MG63 (cell line): ENCODE data around the gene HUS1. TPM values are rescaled to one million over a fixed set of nuclear protein-coding genes. Genes with fewer than 3 reads are reported as not detected.
"Not testable (repeated sequence)": the region's sequence is repeated elsewhere in the genome, so short reads cannot be mapped to it uniquely, and the experiment has no call there.

ENCODE experiments used
- DNase-seq: peaks from one replicate; pipeline ENCODE4 v3.0.0-alpha.2; 2020
- H3K27me3 ChIP-seq: fragments of 250-450 bp; sonication (Bioruptor Pico); 2 replicates; pipeline ENCODE4 v1.5.1; 2020; ENCODE audit warnings: mild to moderate bottlenecking, moderate library complexity
- H3K36me3 ChIP-seq: fragments of 250-450 bp; sonication (Bioruptor Pico); 2 replicates; pipeline ENCODE4 v1.5.1; 2020; ENCODE audit warnings: mild to moderate bottlenecking, moderate library complexity
- H3K4me3 ChIP-seq: fragments of 250-450 bp; sonication (Bioruptor Pico); 2 replicates; pipeline ENCODE4 v1.5.1; 2020; ENCODE audit warnings: mild to moderate bottlenecking, moderate library complexity
- H3K9me3 ChIP-seq: fragments of 250-450 bp; sonication (Bioruptor Pico); 2 replicates; pipeline ENCODE4 v1.5.1; 2020; ENCODE audit warnings: mild to moderate bottlenecking, moderate library complexity
- total RNA-seq: library from RNA; depleted of rRNA; stranded (reverse); fragments of >200 nt; shearing (Covaris generic); gene quantifications from 2 replicates; pipeline ENCODE4 v1.2.3, GENCODE V29; 2014; ENCODE audit warnings: low replicate concordance

Gene HUS1
- total RNA-seq, 1 experiment from 2014 or later = 3.1 TPM

DNA sequence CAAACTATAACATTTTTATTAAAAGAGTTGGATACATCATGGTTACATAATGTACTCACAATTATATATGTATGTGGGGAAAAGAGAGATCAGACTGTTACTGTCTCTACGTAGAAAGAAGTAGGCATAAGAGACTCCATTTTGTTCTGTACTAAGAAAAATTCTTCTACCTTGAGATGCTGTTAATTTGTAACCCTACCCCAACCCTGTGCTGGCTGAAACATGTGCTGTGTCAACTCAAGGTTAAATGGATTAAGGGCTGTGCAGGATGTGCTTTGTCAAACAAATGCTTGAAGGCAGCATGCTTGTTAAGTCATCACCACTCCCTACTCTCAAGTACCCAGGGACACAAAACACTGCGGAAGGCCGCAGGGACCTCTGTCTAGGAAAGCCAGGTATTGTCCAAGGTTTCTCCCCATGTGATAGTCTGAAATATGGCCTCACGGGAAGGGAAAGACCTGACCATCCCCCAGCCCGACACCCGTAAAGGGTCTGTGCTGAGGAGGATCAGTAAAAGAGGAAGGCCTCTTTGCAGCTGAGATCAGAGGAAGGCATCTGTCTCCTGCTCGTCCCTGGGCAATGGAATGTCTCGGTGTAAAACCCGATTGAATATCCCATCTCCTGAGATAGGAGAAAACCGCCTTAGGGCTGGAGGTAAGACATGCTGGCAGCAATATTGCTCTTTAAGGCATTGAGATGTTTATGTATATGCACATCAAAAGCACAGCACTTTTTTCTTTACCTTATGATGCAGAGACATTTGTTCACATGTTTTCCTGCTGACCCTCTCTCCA lies 10.4 kb upstream of the HUS1 start:
- not testable (repeated sequence) for H3K4me3 ChIP-seq, H3K9me3 ChIP-seq, H3K36me3 ChIP-seq, H3K27me3 ChIP-seq, DNase-seq

GRCh38 chr7:47988496-47989386 lies 9.3 kb upstream of the HUS1 start:
- H3K27me3 ChIP-seq = no peaks in the 10 kb centered on the region
- DNase-seq = no peak
- H3K9me3 ChIP-seq = no peaks in the 10 kb centered on the region
- H3K4me3 ChIP-seq = no peak overlapping the region
- no peaks in the 10 kb centered on the region for H3K36me3 ChIP-seq

DNA sequence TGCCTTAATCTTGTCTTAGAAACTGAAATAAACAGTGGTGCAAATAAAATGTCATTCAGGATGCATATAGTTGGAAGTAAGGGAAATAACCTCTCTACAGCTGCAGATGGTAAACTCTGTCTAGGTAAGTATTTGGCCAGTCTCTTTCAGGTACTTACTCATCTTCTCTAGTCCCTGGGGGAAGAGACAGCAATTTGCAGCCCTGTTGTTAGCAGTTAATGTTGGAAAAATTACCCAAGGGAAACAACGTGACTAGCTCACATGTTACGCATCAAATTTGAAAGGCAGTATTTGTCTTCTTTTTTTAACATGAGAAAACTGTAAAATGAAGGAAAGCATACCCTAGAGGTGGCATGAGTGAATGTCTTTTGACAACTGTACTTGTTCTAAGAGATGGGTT lies 3.2 kb upstream of the HUS1 start:
- Histone ChIP-seq H3K36me3 (peaks cover 10% of the 10 kb centered on the region), H3K27me3 (no peaks in the 10 kb centered on the region), H3K9me3 (no peaks in the 10 kb centered on the region), H3K4me3 (no peak overlapping the region)
- DNase-seq = no peak

DNA sequence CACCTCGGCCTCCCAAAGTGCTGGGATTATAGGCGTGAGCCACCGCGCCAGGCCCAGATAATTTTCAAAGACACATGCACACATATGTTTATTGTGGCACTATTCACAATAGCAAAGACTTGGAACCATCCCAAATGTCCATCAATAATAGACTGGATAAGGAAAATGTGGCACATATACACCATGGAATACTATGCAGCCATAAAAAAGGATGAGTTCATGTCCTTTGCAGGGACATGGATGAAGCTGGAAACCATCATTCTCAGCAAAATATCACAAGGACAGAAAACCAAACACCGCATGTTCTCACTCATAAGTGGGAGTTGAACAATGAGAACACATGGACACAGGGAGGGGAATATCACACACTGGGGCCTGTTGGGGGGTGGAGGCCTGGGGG lies 1.2 kb upstream of the HUS1 start:
- H3K4me3 ChIP-seq, DNase-seq, H3K27me3 ChIP-seq, H3K9me3 ChIP-seq: not testable (repeated sequence)
- peaks cover 29% of the 10 kb centered on the region for H3K36me3 ChIP-seq

DNA sequence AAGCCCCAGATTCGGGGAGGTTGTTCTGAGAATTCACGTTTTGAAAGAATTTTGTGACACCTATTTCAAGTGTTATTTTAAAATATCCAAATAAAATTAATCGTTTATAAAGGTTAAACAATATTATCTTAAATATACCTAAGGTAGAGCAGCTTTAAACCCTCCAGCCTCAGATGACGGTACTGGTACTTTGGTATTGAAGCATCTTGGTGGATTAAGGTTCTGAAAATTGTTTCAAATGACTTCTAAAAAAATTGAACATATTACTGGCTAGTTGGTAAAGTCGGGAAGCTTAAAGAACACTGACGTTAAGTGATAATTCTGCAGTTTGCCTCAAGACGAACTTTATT lies 392 bp upstream of the HUS1 start:
- H3K27me3 ChIP-seq = no peaks in the 10 kb centered on the region
- H3K9me3 ChIP-seq = no peaks in the 10 kb centered on the region
- H3K36me3 ChIP-seq = peaks cover 34% of the 10 kb centered on the region
- H3K4me3 ChIP-seq = peak overlapping the region; percentile 92
- DNase-seq = no peak

DNA sequence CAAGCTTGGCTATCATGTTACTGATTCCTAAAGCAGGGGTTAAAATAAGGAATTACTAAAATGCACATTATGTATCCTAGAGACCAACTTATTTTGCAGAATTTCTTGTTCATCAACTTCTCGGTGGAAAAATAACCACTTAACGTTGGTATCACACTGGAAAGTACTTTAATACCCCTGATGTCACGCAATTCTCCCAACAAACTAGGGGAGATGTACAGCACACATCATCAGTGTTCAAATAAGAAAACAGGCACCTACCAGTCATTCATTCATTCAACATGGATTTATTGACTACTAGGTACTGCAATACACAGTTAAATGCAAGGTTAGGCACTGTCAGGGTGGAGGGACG lies 648 bp downstream of the HUS1 start:
- no peaks in the 10 kb centered on the region for H3K27me3 ChIP-seq
- peaks cover 45% of the 10 kb centered on the region for H3K36me3 ChIP-seq
- peak overlapping the region; percentile 92 for H3K4me3 ChIP-seq
- DNase-seq = no peak
- H3K9me3 ChIP-seq = no peaks in the 10 kb centered on the region

DNA sequence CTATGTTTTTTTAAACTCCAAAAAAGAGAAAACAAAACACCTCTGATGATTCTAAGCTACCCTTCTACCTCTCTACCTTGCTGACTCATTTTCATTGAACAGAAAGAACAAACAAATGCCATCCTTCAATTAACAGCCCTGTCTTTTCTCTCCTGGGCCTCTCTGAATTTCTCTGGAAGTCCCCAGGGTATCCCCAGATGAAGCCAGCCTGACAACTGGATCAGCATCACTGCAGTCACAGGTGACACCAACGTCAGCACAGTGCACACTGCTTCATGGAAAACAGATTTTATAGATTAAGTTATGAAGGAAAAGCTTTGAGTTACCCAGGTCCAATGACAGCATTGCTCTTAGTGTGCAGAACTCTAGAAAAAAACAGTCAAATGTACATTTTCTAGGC lies 5.7 kb downstream of the HUS1 start:
- Histone ChIP-seq H3K36me3 (peaks cover 71% of the 10 kb centered on the region), H3K9me3 (no peaks in the 10 kb centered on the region), H3K4me3 (no peak overlapping the region), H3K27me3 (no peaks in the 10 kb centered on the region)
- DNase-seq = no peak

GRCh38 chr7:47970761-47971160 lies 8.7 kb downstream of the HUS1 start:
- DNase-seq = no peak
- H3K27me3 ChIP-seq = no peaks in the 10 kb centered on the region
- peaks cover 70% of the 10 kb centered on the region for H3K36me3 ChIP-seq
- H3K4me3 ChIP-seq = no peak overlapping the region
- H3K9me3 ChIP-seq = no peaks in the 10 kb centered on the region

DNA sequence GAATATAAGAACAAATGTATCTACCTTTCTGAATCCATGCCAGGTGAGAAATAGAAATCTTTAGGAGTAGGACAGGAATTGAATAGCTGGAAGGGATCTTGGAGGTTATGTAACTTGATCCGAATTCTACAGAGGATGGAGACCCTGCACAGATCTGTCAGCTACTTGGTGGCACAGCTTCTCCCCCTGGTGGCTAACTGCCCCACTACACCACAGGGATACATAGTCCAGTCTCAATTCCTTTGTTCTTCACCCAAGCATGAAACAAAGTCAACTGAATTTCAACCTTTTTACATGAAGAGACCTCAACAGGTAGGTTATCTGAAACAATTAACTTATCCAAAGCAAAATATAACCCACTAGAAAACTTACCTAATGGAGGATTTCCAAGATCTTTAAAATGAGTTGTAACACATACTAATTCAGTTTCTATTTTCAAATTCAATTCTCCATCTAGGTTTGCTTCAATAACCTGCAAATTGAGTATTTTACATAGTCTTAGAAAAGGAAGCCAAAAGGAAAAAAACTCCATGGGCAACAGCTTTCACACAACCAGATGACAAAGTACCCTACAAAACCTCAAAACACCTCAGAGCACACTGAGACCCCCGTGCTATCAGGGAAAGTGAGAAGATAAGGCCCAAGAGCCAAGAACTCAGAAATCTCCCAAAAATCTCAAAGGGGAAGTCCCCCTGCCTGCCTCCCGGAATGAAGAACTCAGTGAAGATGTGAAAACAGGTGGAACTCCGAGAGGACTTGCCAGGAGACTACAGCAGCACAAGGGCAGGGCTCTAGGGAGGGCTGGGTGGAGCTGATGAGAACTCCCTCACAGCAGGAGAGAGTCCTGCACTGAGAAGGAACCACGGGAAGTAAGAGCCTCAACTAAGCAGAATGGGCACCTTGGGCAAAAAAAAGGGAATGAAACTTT lies 10.3 kb downstream of the HUS1 start:
- Histone ChIP-seq H3K4me3 (no peak overlapping the region), H3K9me3 (no peaks in the 10 kb centered on the region), H3K27me3 (no peaks in the 10 kb centered on the region), H3K36me3 (peaks cover 71% of the 10 kb centered on the region)
- peak; percentile 48 for DNase-seq

GRCh38 chr7:47967708-47968107 lies 11.7 kb downstream of the HUS1 start:
- no peak for DNase-seq
- no peaks in the 10 kb centered on the region for H3K27me3 ChIP-seq
- H3K4me3 ChIP-seq = no peak overlapping the region
- no peaks in the 10 kb centered on the region for H3K9me3 ChIP-seq
- H3K36me3 ChIP-seq = peaks cover 68% of the 10 kb centered on the region

- H3K4me3 ChIP-seq = no peak overlapping the region
- H3K27me3 ChIP-seq = no peaks in the 10 kb centered on the region
- peaks cover 67% of the 10 kb centered on the region for H3K36me3 ChIP-seq
- no peak for DNase-seq
- no peaks in the 10 kb centered on the region for H3K9me3 ChIP-seq
Observed at GRCh38 chr7:47967123-47967522, 12.3 kb downstream of the HUS1 start.

- Histone ChIP-seq H3K27me3 (no peaks in the 10 kb centered on the region), H3K36me3 (peaks cover 62% of the 10 kb centered on the region), H3K9me3 (no peaks in the 10 kb centered on the region), H3K4me3 (no peak overlapping the region)
- DNase-seq = no peak
Observed at GRCh38 chr7:47965456-47965855, 14.0 kb downstream of the HUS1 start.

DNA sequence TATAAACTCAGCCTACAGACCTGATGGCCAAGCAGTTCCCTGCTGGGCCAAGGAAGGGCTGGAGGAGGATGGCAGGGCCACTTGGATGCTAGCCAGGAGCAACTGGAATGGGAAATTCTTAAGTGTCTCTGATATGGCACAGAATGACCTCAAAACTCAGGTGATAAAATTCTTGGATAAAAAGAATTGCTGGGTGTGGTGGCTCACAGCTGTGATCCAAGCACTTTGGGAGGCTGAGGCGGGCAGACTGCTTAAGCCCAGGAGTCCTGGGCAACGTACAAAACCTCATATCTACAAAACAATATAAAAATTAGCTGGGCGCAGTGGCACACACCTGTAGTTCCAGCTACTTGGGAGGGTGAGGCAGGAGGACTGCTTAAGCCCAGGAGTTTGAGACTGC lies 17.2 kb downstream of the HUS1 start:
- Histone ChIP-seq H3K36me3 (peaks cover 38% of the 10 kb centered on the region), H3K9me3 (no peaks in the 10 kb centered on the region), H3K27me3 (no peaks in the 10 kb centered on the region), H3K4me3 (no peak overlapping the region)
- no peak for DNase-seq

DNA sequence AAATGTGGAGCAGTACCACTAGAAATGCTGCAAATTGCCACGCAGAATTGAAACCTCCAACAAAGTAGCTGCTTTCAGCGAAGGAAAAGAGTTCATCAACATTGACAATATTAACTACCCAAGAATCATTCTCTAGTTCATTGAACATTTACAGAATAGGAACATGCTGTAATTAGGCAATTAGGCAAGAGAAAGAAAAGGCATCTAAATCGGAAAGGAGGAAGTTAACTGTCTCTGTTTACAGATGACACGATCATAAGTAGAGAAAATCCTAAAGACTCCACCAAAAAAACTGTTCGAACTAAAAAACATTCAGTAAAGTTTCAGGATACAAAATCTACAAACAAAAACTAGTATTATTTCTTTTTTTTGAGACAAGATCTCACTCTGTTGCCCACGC lies 22.3 kb downstream of the HUS1 start:
- H3K36me3 ChIP-seq = peaks cover 8% of the 10 kb centered on the region
- DNase-seq = no peak

GRCh38 chr7:47956220-47956619 lies 23.2 kb downstream of the HUS1 start:
- H3K9me3 ChIP-seq = no peaks in the 10 kb centered on the region
- no peaks in the 10 kb centered on the region for H3K27me3 ChIP-seq
- DNase-seq = no peak
- H3K36me3 ChIP-seq = peaks cover 8% of the 10 kb centered on the region
- no peak overlapping the region for H3K4me3 ChIP-seq

More for the DNA sequence above, 22.3 kb downstream of the HUS1 start:
- H3K4me3 ChIP-seq = no peak overlapping the region
- no peaks in the 10 kb centered on the region for H3K27me3 ChIP-seq
- no peaks in the 10 kb centered on the region for H3K9me3 ChIP-seq

GRCh38 chr7:47954231-47954911 lies 25.0 kb downstream of the HUS1 start:
- Histone ChIP-seq H3K4me3 (no peak overlapping the region), H3K9me3 (no peaks in the 10 kb centered on the region), H3K27me3 (no peaks in the 10 kb centered on the region), H3K36me3 (peaks cover 8% of the 10 kb centered on the region)
- peak; percentile 45 for DNase-seq
